ENCODE data around the gene MYT1. TPM values are rescaled to one million over a fixed set of nuclear protein-coding genes. Genes with fewer than 3 reads are reported as not detected.

MYT1 gene
- total RNA-seq, 1 donor from 2014 or later = 2.9 TPM

- Mint-ChIP-seq H3K27ac (no peak overlapping the region), H3K27me3 (peaks cover 5% of the 10 kb centered on the region), H3K9me3 (no peaks in the 10 kb centered on the region), H3K36me3 (no peaks in the 10 kb centered on the region), H3K4me1 (ENCODE audit: unreplicated experiment) (no peaks in the 10 kb centered on the region), H3K4me3 (no peak overlapping the region)
- no peak for TF ChIP-seq CTCF (conservative IDR thresholded peaks at IDR 0.05)
- DNase-seq (ENCODE audit: extremely low spot score, unreplicated experiment) = no peak
Observed at GRCh38 chr20:64238115-64238825, 74.0 kb downstream of the MYT1 start.

GRCh38 chr20:64238851-64239387, 74.7 kb downstream of the MYT1 start:
- Mint-ChIP-seq H3K36me3 (no peaks in the 10 kb centered on the region), H3K4me3 (no peak overlapping the region), H3K27ac (no peak overlapping the region), H3K9me3 (no peaks in the 10 kb centered on the region), H3K27me3 (peaks cover 6% of the 10 kb centered on the region), H3K4me1 (ENCODE audit: unreplicated experiment) (no peaks in the 10 kb centered on the region)
- TF ChIP-seq CTCF (conservative IDR thresholded peaks at IDR 0.05) = no peak
- no peak for DNase-seq (ENCODE audit: extremely low spot score, unreplicated experiment)

GRCh38 chr20:64239449-64240242, 75.4 kb downstream of the MYT1 start:
- no peaks in the 10 kb centered on the region for H3K4me1 Mint-ChIP-seq (ENCODE audit: unreplicated experiment)
- H3K9me3 Mint-ChIP-seq = no peaks in the 10 kb centered on the region
- H3K36me3 Mint-ChIP-seq = no peaks in the 10 kb centered on the region
- H3K4me3 Mint-ChIP-seq = no peak overlapping the region
- no peak for TF ChIP-seq CTCF (conservative IDR thresholded peaks at IDR 0.05)
- no peak for DNase-seq (ENCODE audit: extremely low spot score, unreplicated experiment)
- no peak overlapping the region for H3K27ac Mint-ChIP-seq
- H3K27me3 Mint-ChIP-seq = peaks cover 6% of the 10 kb centered on the region

GRCh38 chr20:64240243-64241015, 76.2 kb downstream of the MYT1 start:
- peaks cover 6% of the 10 kb centered on the region for H3K27me3 Mint-ChIP-seq
- no peak for TF ChIP-seq CTCF (conservative IDR thresholded peaks at IDR 0.05)
- no peak for DNase-seq (ENCODE audit: extremely low spot score, unreplicated experiment)
- H3K4me1 Mint-ChIP-seq (ENCODE audit: unreplicated experiment) = no peaks in the 10 kb centered on the region
- H3K36me3 Mint-ChIP-seq = no peaks in the 10 kb centered on the region
- H3K27ac Mint-ChIP-seq = no peak overlapping the region
- no peak overlapping the region for H3K4me3 Mint-ChIP-seq
- H3K9me3 Mint-ChIP-seq = no peaks in the 10 kb centered on the region

- no peaks in the 10 kb centered on the region for H3K9me3 Mint-ChIP-seq
- no peak for TF ChIP-seq CTCF (conservative IDR thresholded peaks at IDR 0.05)
- H3K36me3 Mint-ChIP-seq = no peaks in the 10 kb centered on the region
- peaks cover 10% of the 10 kb centered on the region for H3K27me3 Mint-ChIP-seq
- DNase-seq (ENCODE audit: extremely low spot score, unreplicated experiment) = no peak
- H3K4me1 Mint-ChIP-seq (ENCODE audit: unreplicated experiment) = no peaks in the 10 kb centered on the region
- H3K27ac Mint-ChIP-seq = no peak overlapping the region
- no peak overlapping the region for H3K4me3 Mint-ChIP-seq
Observed at GRCh38 chr20:64241061-64241460, 76.8 kb downstream of the MYT1 start.

All from type B pancreatic cell (in vitro differentiated cells).